Thoracic aorta (tissue), 2 donors: Measurements from ENCODE around the gene CABLES2. TPM values are rescaled to one million over a fixed set of nuclear protein-coding genes. Genes with fewer than 3 reads are reported as not detected.
A peak's percentile ranks its signal among the peaks of the same experiment; 100 is the strongest.

Experiments
- ATAC-seq: fragments of 150-250 bp; one replicate; pipeline ENCODE4 v1.8.0; 2017; ENCODE audit warnings: low read depth; ENCODE audit not compliant: insufficient number of reproducible peaks, low FRiP score
- DNase-seq: peaks from one replicate; pipeline ENCODE4 v3.0.0-alpha.2; 2020; ENCODE audit warnings: low spot score
- H3K27ac ChIP-seq, 2 donors: fragments of 200-600 bp; sonication (generic); 1 replicate in 1 of 2; 2 replicates in 1 of 2; pipeline ENCODE4 v1.5.1; 2016; ENCODE audit warnings: mild to moderate bottlenecking in 2 of 2, moderate library complexity in 2 of 2
- H3K27me3 ChIP-seq: fragments of 200-600 bp; sonication (generic); replicated peaks from 2 replicates; pipeline ENCODE4 v1.6.0; 2016; ENCODE audit warnings: mild to moderate bottlenecking; ENCODE audit not compliant: insufficient read depth
- H3K36me3 ChIP-seq: fragments of 200-600 bp; sonication (generic); one replicate; pipeline ENCODE4 v1.5.1; 2016
- H3K4me1 ChIP-seq, 2 donors: fragments of 200-600 bp; sonication (generic); 1 replicate in 1 of 2; 2 replicates in 1 of 2; pipeline versions ENCODE4 v1.5.1 to v1.6.0; 2016; ENCODE audit warnings: low read depth in 2 of 2, mild to moderate bottlenecking in 1 of 2; ENCODE audit not compliant: control insufficient read depth in 1 of 2
- H3K4me3 ChIP-seq: fragments of 200-600 bp; sonication (generic); 2 replicates; pipeline ENCODE4 v1.5.1; 2016; ENCODE audit warnings: mild to moderate bottlenecking
- H3K9me3 ChIP-seq: fragments of 200-600 bp; sonication (generic); 2 replicates; pipeline ENCODE4 v1.5.1; 2016
- CTCF ChIP-seq: fragments of 200-600 bp; sonication (generic); IDR thresholded peaks from one replicate; pipeline ENCODE4 v1.5.1; 2019; ENCODE audit warnings: antibody characterized with exemption
- total RNA-seq, 2 donors: library from RNA; depleted of rRNA; stranded (reverse); fragments of >200 nt; gene quantifications; one replicate each; pipeline versions ENCODE4 v1.1.0 to v1.2.3, GENCODE V29; 2016

CABLES2 gene
- total RNA-seq, 2 donors from 2014 or later: 2.1 to 9.2 TPM

GRCh38 chr20:62366370-62367135 lies 40.5 kb downstream of the CABLES2 start:
- H3K27ac ChIP-seq: peak overlapping the region; percentile 83 to 95
- no peaks in the 10 kb centered on the region for H3K9me3 ChIP-seq
- H3K36me3 ChIP-seq: no peaks in the 10 kb centered on the region
- H3K4me1 ChIP-seq: peaks cover 58 to 92% of the 10 kb centered on the region in 2 donors
- ATAC-seq (no peak), DNase-seq (no peak)
- no peaks in the 10 kb centered on the region for H3K27me3 ChIP-seq
- no peak for TF ChIP-seq CTCF
- H3K4me3 ChIP-seq: peak overlapping the region; percentile 97

- Histone ChIP-seq H3K36me3 (no peaks in the 10 kb centered on the region), H3K27me3 (no peaks in the 10 kb centered on the region), H3K9me3 (no peaks in the 10 kb centered on the region), H3K4me1 (peaks cover 62 to 92% of the 10 kb centered on the region in 2 donors), H3K4me3 (peak overlapping the region; percentile 97), H3K27ac (peak overlapping the region; percentile 83 to 95)
- ATAC-seq: peak; percentile 15
- TF ChIP-seq CTCF: no peak
- no peak for DNase-seq
Measured at GRCh38 chr20:62365814-62366369, 41.2 kb downstream of the CABLES2 start.

- Histone ChIP-seq H3K4me1 (peaks cover 59 to 88% of the 10 kb centered on the region in 2 donors), H3K27ac (peak overlapping the region; percentile 83 to 95), H3K9me3 (no peaks in the 10 kb centered on the region), H3K36me3 (no peaks in the 10 kb centered on the region), H3K27me3 (no peaks in the 10 kb centered on the region), H3K4me3 (peak overlapping the region; percentile 97)
- DNase-seq (peak; percentile 66), ATAC-seq (peak; percentile 37)
- TF ChIP-seq CTCF: no peak
Measured at GRCh38 chr20:62364911-62365736, 42.0 kb downstream of the CABLES2 start.

- peaks cover 60 to 87% of the 10 kb centered on the region in 2 donors for H3K4me1 ChIP-seq
- peak overlapping the region; percentile 97 for H3K4me3 ChIP-seq
- H3K27me3 ChIP-seq: no peaks in the 10 kb centered on the region
- no peaks in the 10 kb centered on the region for H3K36me3 ChIP-seq
- H3K27ac ChIP-seq: peak overlapping the region; percentile 83 to 95
- no peak for ATAC-seq
- TF ChIP-seq CTCF: no peak
- H3K9me3 ChIP-seq: no peaks in the 10 kb centered on the region
- DNase-seq: no peak
Measured at GRCh38 chr20:62363920-62364851, 42.9 kb downstream of the CABLES2 start.
